Keratinocyte (primary cell): ENCODE measurements around the gene NFATC1. TPM values are rescaled to one million over a fixed set of nuclear protein-coding genes. Genes with fewer than 3 reads are reported as not detected.

Experiments
- DNase-seq: peaks from one replicate; pipeline ENCODE4 v3.0.0-alpha.2; 2011; ENCODE audit warnings: low read depth, missing footprints, low spot score
- FAIRE-seq: peaks from 2 replicates; lab custom pipeline; 2011; peaks lifted over from hg19 to GRCh38; lab: Jason Lieb, UNC
- H2AFZ ChIP-seq: 2 replicates; pipeline ENCODE4 v1.6.0; 2012; ENCODE audit warnings: low read length, control low read depth, inconsistent platforms; ENCODE audit not compliant: control insufficient read depth
- H3K27ac ChIP-seq: 2 replicates; pipeline ENCODE4 v1.5.1; 2011; ENCODE audit warnings: low read length; ENCODE audit not compliant: control insufficient read depth, insufficient read depth
- H3K27me3 ChIP-seq: 3 replicates; pipeline ENCODE4 v1.6.0; 2011; ENCODE audit warnings: low read length; ENCODE audit not compliant: control insufficient read depth, insufficient read depth; ENCODE audit errors: extremely low read depth
- H3K36me3 ChIP-seq, 2 experiments: 2 replicates in 1 of 2; 3 replicates in 1 of 2; pipeline ENCODE4 v1.5.1; 2011; ENCODE audit warnings: low read length in 2 of 2, mild to moderate bottlenecking in 1 of 2; ENCODE audit not compliant: control insufficient read depth in 2 of 2, insufficient read depth in 2 of 2; ENCODE audit errors: extremely low read depth in 1 of 2
- H3K4me1 ChIP-seq: 3 replicates; pipeline ENCODE4 v1.5.1; 2011; ENCODE audit warnings: low read length; ENCODE audit not compliant: control insufficient read depth, insufficient read depth; ENCODE audit errors: extremely low read depth
- H3K4me2 ChIP-seq: 3 replicates; pipeline ENCODE4 v1.6.0; 2011; ENCODE audit warnings: low read depth, low read length; ENCODE audit not compliant: control insufficient read depth, insufficient read depth; ENCODE audit errors: extremely low read depth
- H3K4me3 ChIP-seq, 3 experiments: fragments of 200-600 bp in 1 of 3; sonication (generic) in 1 of 3; 2 replicates in 2 of 3; 3 replicates in 1 of 3; pipeline ENCODE4 v1.5.1; 2011 to 2016; ENCODE audit warnings: low read length in 3 of 3, mild to moderate bottlenecking in 3 of 3, control low read depth in 2 of 3, inconsistent platforms in 1 of 3, low read depth in 1 of 3, mixed read lengths in 1 of 3, mixed run types in 1 of 3, moderate library complexity in 1 of 3; ENCODE audit not compliant: control insufficient read depth in 2 of 3, insufficient read depth in 2 of 3; ENCODE audit errors: extremely low read depth in 1 of 3
- H3K79me2 ChIP-seq: 2 replicates; pipeline ENCODE4 v1.6.0; 2012; ENCODE audit warnings: low read length; ENCODE audit not compliant: control insufficient read depth, insufficient read depth
- H3K9ac ChIP-seq: 3 replicates; pipeline ENCODE4 v1.6.0; 2011; ENCODE audit warnings: low read length; ENCODE audit not compliant: control insufficient read depth, insufficient read depth; ENCODE audit errors: extremely low read depth
- H3K9me1 ChIP-seq: 3 replicates; pipeline ENCODE4 v1.6.0; 2011; ENCODE audit warnings: low read length; ENCODE audit not compliant: control insufficient read depth, insufficient read depth; ENCODE audit errors: extremely low read depth
- H3K9me3 ChIP-seq: 2 replicates; pipeline ENCODE4 v1.5.1; 2012; ENCODE audit warnings: low read depth, low read length; ENCODE audit not compliant: control insufficient read depth
- H4K20me1 ChIP-seq: 3 replicates; pipeline ENCODE4 v1.6.0; 2011; ENCODE audit warnings: low read length; ENCODE audit not compliant: control insufficient read depth, insufficient read depth; ENCODE audit errors: extremely low read depth
- EZH2 ChIP-seq: IDR thresholded peaks from one replicate; pipeline ENCODE4 v1.6.1; 2012; ENCODE audit warnings: inconsistent platforms, mild to moderate bottlenecking, low read length, moderate library complexity
- dilution Hi-C: fragments of 300-500 bp; cut with MboI; formaldehyde crosslinking; loops from one replicate; pipeline ENCODE4 v1.7.0; 2020; ENCODE audit warnings: low sequenced_read_pairs; ENCODE audit not compliant: extremely low pct_ligation_motif_present
- polyA plus RNA-seq, 5 experiments: library from polyadenylated mRNA; depleted of rRNA in 3 of 5; stranded (reverse) in 3 of 5; stranded (forward) in 1 of 5; unstranded in 1 of 5; fragments of >200 nt; gene quantifications; 1 replicate in 1 of 5; 2 replicates in 3 of 5; 3 replicates in 1 of 5; pipeline versions ENCODE4 v1.2.1 to v1.2.3, GENCODE V29; 2011 to 2012; ENCODE audit warnings: missing spikeins in 2 of 5, low read depth in 1 of 5, low replicate concordance in 1 of 5
- TF ChIP-seq, protein P1 (sequence below), 3 experiments: IDR thresholded peaks in 1 of 3; conservative IDR thresholded peaks in 1 of 3; optimal IDR thresholded peaks in 1 of 3; 2 replicates in 2 of 3; 3 replicates in 1 of 3; pipeline versions ENCODE3 to v1.5.1; 2011; ENCODE audit warnings: low read length in 3 of 3, mild to moderate bottlenecking in 3 of 3, moderate library complexity in 2 of 3, control low read depth in 1 of 3, inconsistent platforms in 1 of 3; ENCODE audit not compliant: insufficient read depth in 2 of 3; ENCODE audit errors: extremely low read depth in 1 of 3

NFATC1 gene
- polyA plus RNA-seq, 1 donor (not counting 4 experiments of a cell fraction or from before 2014, with no cell fraction given) = 0.77 TPM

DNA sequence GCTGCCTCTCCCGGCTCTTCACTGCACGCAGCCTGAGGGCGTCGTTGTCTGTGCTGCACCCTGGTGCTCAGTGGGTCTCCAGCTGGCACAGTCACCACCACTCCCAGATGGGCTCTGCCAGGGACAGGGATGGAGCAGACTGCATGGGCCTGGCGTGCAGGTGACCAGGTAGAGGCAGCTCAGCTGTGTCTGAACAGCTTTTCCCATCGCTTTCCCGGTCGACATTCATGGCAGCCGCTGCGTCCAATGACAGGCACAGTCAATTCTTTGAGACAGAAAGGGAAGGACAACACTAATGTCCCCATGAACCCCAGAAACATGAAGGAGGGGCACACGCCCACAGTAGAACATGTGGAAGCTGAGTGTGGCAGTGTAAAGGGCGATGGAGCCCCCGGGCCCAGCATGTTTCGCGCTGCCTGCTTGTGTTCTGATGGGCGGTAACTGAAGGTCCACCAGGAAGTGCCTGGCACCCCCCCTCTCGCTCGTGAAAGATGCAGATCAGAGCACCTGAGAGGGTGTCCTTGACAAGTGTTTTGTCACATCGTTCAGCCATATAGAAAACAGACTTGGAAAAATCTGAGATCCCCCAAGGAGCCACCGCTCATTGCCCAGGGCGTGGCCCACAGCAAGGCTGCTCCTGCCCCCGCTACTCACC is 122.4 kb downstream of the NFATC1 start:
- H3K4me3 ChIP-seq = no peak overlapping the region
- TF ChIP-seq EZH2 = no peak
- TF ChIP-seq, protein P1, sequence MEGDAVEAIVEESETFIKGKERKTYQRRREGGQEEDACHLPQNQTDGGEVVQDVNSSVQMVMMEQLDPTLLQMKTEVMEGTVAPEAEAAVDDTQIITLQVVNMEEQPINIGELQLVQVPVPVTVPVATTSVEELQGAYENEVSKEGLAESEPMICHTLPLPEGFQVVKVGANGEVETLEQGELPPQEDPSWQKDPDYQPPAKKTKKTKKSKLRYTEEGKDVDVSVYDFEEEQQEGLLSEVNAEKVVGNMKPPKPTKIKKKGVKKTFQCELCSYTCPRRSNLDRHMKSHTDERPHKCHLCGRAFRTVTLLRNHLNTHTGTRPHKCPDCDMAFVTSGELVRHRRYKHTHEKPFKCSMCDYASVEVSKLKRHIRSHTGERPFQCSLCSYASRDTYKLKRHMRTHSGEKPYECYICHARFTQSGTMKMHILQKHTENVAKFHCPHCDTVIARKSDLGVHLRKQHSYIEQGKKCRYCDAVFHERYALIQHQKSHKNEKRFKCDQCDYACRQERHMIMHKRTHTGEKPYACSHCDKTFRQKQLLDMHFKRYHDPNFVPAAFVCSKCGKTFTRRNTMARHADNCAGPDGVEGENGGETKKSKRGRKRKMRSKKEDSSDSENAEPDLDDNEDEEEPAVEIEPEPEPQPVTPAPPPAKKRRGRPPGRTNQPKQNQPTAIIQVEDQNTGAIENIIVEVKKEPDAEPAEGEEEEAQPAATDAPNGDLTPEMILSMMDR (optimal IDR thresholded peaks at IDR 0.05 in 1 of 3, IDR thresholded peaks at IDR 0.05 in 1 of 3, conservative IDR thresholded peaks at IDR 0.05 in 1 of 3; ENCODE audit: extremely low read depth in 1 of 3, insufficient read depth in 2 of 3, low read length in 3 of 3) = no peak
- H4K20me1 ChIP-seq = no peaks in the 10 kb centered on the region
- H3K4me2 ChIP-seq = no peak overlapping the region
- no peaks in the 10 kb centered on the region for H3K36me3 ChIP-seq
- H3K79me2 ChIP-seq = no peaks in the 10 kb centered on the region
- FAIRE-seq (no peak), DNase-seq (no peak)
- no peaks in the 10 kb centered on the region for H3K27me3 ChIP-seq
- no peak overlapping the region for H3K9ac ChIP-seq
- H3K4me1 ChIP-seq = no peaks in the 10 kb centered on the region
- no peak overlapping the region for H3K27ac ChIP-seq
- H3K9me3 ChIP-seq = no peaks in the 10 kb centered on the region
- H2AFZ ChIP-seq = no peak overlapping the region
- dilution Hi-C loops = no loop called here
- no peaks in the 10 kb centered on the region for H3K9me1 ChIP-seq

DNA sequence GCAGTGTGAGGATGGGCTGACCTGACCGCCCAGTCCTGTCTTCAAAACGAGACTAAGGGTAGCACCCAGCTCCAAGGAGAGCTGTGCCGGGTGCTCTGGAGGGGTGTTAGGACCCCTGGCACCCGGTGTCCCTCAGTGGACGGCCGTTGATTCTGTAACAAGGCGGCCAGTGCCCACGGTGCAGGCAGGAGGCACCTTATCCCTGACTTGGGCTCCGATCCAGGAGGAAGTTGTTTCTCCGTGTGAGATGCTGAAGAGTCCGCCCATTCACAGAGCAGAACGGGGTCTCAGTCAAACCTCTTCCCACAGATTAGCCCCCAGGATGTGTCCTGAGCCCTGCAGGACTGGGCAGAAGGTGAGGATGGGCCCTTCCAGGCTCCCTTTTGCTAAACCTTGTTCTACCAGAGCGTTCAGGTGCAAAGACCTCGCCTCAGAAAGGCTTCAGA is 123.0 kb downstream of the NFATC1 start:
- DNase-seq (no peak), FAIRE-seq (no peak)
- Histone ChIP-seq H3K4me3 (no peak overlapping the region), H3K36me3 (no peaks in the 10 kb centered on the region), H3K9me1 (no peaks in the 10 kb centered on the region), H3K27ac (no peak overlapping the region), H4K20me1 (no peaks in the 10 kb centered on the region), H3K9ac (no peak overlapping the region), H3K9me3 (no peaks in the 10 kb centered on the region), H3K79me2 (no peaks in the 10 kb centered on the region), H2AFZ (no peak overlapping the region), H3K4me1 (no peaks in the 10 kb centered on the region), H3K27me3 (no peaks in the 10 kb centered on the region), H3K4me2 (no peak overlapping the region)
- dilution Hi-C loops = no loop called here
- TF ChIP-seq EZH2 = no peak
- TF ChIP-seq, protein P1 (optimal IDR thresholded peaks at IDR 0.05 in 1 of 3, IDR thresholded peaks at IDR 0.05 in 1 of 3, conservative IDR thresholded peaks at IDR 0.05 in 1 of 3; ENCODE audit: extremely low read depth in 1 of 3, insufficient read depth in 2 of 3, low read length in 3 of 3) = no peak
